ENCODE results near the gene ARFGAP3. TPM values are rescaled to one million over a fixed set of nuclear protein-coding genes. Genes with fewer than 3 reads are reported as not detected.

Gene ARFGAP3
- polyA plus RNA-seq, 2 of the 4 experiments (the other 2 are of a cell fraction): 19.1 to 39.0 TPM

DNA sequence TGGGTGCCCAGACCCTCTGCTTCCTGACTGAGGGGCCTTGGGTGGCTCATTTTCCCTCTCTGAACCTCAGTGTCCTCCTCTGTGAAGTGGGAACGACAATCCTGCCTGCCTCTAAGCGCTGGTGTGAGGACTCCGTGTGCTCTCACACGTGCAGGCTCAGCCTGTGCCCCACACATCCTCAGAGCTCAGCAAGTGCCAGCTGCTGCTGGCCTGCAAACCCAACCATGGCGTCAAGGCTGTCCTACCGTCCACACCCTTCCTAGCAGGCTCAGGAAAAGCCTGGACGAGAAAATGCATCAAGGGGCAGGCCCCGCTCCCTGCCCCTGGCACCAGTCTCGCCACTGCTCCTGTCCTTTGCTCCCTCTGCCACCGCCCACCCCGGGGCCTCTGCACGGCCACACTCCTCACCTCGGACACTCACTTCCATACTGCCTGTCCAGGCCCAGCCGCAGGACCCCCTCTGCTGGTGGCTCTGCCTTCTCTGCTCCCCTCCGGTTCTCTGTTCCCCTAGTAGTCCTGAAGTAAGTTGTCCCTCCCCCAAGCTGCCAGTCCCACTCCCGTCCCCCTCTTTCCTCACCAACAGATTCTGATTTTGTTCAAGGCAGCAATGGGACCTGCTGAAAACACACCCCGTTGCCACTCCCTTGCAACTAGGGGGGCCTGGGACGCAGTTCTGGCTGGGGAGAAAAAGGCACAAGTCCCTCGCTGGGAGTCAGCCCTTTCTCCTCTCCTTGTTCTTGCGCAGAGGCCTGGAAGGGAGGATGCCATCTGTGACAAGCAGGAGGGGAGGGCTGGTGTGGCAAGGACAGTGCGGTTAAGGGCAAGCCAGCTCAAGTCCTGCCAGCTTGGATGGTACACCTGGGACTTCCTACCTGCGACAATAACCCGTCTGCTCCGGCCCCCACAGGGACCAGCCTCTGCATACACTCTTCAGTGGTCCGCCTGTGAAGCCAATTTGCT is 62.2 kb downstream of the ARFGAP3 start:
- Histone ChIP-seq H3K4me3 (no peak overlapping the region), H3K4me1 (no peaks in the 10 kb centered on the region; the same call in 2 of the 3 replicates), H3K27ac (no peak overlapping the region), H3K4me2 (no peak overlapping the region), H3K9me3 (no peaks in the 10 kb centered on the region)
- CTCF ChIA-PET: interaction anchor here (0.6 to 1.3 kb wide), 3 partner anchors 105 to 296 kb away, joined by 3 to 4 read pairs (median 3); no protein-coding TSS in a partner anchor
- POLR2A ChIA-PET: no interaction called here
- peak; percentile 14 to 45; a peak in 4 of 6 replicates for ATAC-seq
- DNase-seq (ENCODE audit: low read depth in 1 of 2, low spot score in 1 of 2): no peak
- no peak for FAIRE-seq
- 87% methylated on average over 25 of the region's 25 CpGs for WGBS (ENCODE audit: missing lambda C conversion rate)
- TF ChIP-seq RAD21 (conservative IDR thresholded peaks at IDR 0.05 in 1 of 2, IDR thresholded peaks at IDR 0.05 in 1 of 2) (peak in 1 of 2 experiments; percentile 27; a peak in 2 of 5 replicates), TP53 (CRISPR knock-in tag; IDR thresholded peaks at IDR 0.05) (no peak)

DNA sequence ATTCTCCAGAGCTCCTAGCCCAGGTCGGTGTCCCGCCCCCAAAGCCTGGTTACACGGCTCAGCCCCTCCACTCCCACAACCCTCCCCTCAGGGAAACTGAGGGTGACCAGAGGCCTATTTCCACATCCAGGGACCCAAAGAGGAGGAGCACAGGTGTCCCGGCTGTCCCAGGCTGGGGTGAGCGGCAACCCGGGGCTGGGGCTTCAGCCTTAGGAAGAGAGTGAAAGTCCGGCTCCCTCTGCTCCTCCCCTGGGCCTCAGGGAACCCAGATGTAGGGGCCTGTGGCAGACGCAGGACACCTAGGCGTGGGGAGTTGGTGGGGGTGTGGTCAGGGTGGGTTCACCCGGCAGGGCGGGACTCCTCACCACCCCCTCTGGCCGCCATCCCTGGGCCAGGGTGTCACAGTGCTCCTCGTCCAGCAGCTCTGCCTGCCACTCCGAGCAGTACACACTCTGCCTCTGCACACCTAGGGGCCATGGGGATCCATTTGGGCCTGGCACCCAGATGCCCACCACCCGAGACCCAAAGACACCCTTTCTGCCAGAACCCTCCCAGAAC is 63.1 kb downstream of the ARFGAP3 start:
- FAIRE-seq: no peak
- TF ChIP-seq TP53 (CRISPR knock-in tag; IDR thresholded peaks at IDR 0.05) (no peak), KDM5A (IDR thresholded peaks at IDR 0.05) (no peak), NFE2L2 (conservative IDR thresholded peaks at IDR 0.05; ENCODE audit: low read length) (no peak), NR3C1 (IDR thresholded peaks at IDR 0.05) (no peak), RFX5 (IDR thresholded peaks at IDR 0.05) (no peak), TFCP2L1 (CRISPR knock-in tag; IDR thresholded peaks at IDR 0.05) (no peak), BHLHE40 (IDR thresholded peaks at IDR 0.05; ENCODE audit: low read depth, low read length) (no peak), HOXB5 (CRISPR knock-in tag; IDR thresholded peaks at IDR 0.05) (no peak), CHD2 (IDR thresholded peaks at IDR 0.05; ENCODE audit: low read length, partially characterized antibody) (no peak), HDAC2 (IDR thresholded peaks at IDR 0.05) (no peak), ZNF302 (CRISPR knock-in tag; IDR thresholded peaks at IDR 0.05) (no peak), ZSCAN20 (CRISPR knock-in tag; IDR thresholded peaks at IDR 0.05) (no peak), SMC3 (IDR thresholded peaks at IDR 0.05) (no peak), POLR2AphosphoS2 (conservative IDR thresholded peaks at IDR 0.05; ENCODE audit: low read length) (no peak), SREBF2 (IDR thresholded peaks at IDR 0.05) (no peak), CBX2 (IDR thresholded peaks at IDR 0.05; ENCODE audit: borderline replicate concordance, low read depth) (no peak)
- TF ChIP-seq, protein P1, sequence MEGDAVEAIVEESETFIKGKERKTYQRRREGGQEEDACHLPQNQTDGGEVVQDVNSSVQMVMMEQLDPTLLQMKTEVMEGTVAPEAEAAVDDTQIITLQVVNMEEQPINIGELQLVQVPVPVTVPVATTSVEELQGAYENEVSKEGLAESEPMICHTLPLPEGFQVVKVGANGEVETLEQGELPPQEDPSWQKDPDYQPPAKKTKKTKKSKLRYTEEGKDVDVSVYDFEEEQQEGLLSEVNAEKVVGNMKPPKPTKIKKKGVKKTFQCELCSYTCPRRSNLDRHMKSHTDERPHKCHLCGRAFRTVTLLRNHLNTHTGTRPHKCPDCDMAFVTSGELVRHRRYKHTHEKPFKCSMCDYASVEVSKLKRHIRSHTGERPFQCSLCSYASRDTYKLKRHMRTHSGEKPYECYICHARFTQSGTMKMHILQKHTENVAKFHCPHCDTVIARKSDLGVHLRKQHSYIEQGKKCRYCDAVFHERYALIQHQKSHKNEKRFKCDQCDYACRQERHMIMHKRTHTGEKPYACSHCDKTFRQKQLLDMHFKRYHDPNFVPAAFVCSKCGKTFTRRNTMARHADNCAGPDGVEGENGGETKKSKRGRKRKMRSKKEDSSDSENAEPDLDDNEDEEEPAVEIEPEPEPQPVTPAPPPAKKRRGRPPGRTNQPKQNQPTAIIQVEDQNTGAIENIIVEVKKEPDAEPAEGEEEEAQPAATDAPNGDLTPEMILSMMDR (IDR thresholded peaks at IDR 0.05): no peak
- TF ChIP-seq, protein P2, sequence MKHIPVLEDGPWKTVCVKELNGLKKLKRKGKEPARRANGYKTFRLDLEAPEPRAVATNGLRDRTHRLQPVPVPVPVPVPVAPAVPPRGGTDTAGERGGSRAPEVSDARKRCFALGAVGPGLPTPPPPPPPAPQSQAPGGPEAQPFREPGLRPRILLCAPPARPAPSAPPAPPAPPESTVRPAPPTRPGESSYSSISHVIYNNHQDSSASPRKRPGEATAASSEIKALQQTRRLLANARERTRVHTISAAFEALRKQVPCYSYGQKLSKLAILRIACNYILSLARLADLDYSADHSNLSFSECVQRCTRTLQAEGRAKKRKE (CRISPR knock-in tag; IDR thresholded peaks at IDR 0.05; ENCODE audit: low read depth): no peak
- TF ChIP-seq, protein P3, sequence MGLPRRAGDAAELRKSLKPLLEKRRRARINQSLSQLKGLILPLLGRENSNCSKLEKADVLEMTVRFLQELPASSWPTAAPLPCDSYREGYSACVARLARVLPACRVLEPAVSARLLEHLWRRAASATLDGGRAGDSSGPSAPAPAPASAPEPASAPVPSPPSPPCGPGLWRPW (IDR thresholded peaks at IDR 0.05): no peak
- DNase-seq (ENCODE audit: low read depth in 1 of 2, low spot score in 1 of 2): no peak
- no peaks in the 10 kb centered on the region; the same call in 2 of the 3 replicates for H3K4me1 ChIP-seq
- ChIA-PET POLR2A (no interaction called here), CTCF (interaction anchor here (0.9 to 2.4 kb wide), 4 partner anchors 9 to 144 kb away, joined by 3 to 7 read pairs (median 3); partner anchors contain the start of gene CYB5R3)
- WGBS (ENCODE audit: missing lambda C conversion rate): 77% methylated on average over 7 of the region's 15 CpGs
- no peak overlapping the region for H3K4me3 ChIP-seq
- no peak overlapping the region for H3K27ac ChIP-seq
- no peak; a peak in 1 of 6 replicates for ATAC-seq
- no peaks in the 10 kb centered on the region for H3K9me3 ChIP-seq
- H3K4me2 ChIP-seq: no peak overlapping the region
